HEK293 (cell line): Measurements from ENCODE around the gene FADS6.

Source experiments
- CTCF ChIA-PET: fragments of 350-600 bp; formaldehyde crosslinking; extraction: SDS; loops from one replicate; lab custom pipeline; 2021; ENCODE audit warnings: antibody characterized with exemption; lab: Yijun Ruan, JAX
- POLR2A ChIA-PET: fragments of 300-600 bp; formaldehyde crosslinking; extraction: SDS; loops from one replicate; lab custom pipeline; 2020; ENCODE audit warnings: antibody characterized with exemption, inconsistent platforms; lab: Yijun Ruan, JAX
- H3K27ac ChIP-seq: fragments of 200-500 bp; sonication (Bioruptor generic); 2 replicates; pipeline ENCODE4 v1.5.1; 2014; ENCODE audit warnings: low read depth, low read length, control low read depth, inconsistent platforms; ENCODE audit errors: extremely low read depth
- H3K36me3 ChIP-seq, 2 experiments: fragments of 200-500 bp in 1 of 2; sonication (Bioruptor generic) in 1 of 2; 1 replicate in 1 of 2; 2 replicates in 1 of 2; pipeline ENCODE4 v1.5.1; 2014 to 2017; ENCODE audit warnings: inconsistent platforms in 2 of 2, low read length in 2 of 2; ENCODE audit not compliant: control insufficient read depth in 2 of 2, insufficient read depth in 1 of 2
- H3K4me1 ChIP-seq: fragments of 200-500 bp; sonication (Bioruptor generic); 2 replicates; pipeline ENCODE4 v1.5.1; 2014; ENCODE audit warnings: mild to moderate bottlenecking, low read length, inconsistent platforms; ENCODE audit not compliant: control insufficient read depth, insufficient read depth
- H3K4me3 ChIP-seq: 2 replicates; pipeline ENCODE4 v1.5.1; 2011; ENCODE audit warnings: low read depth, mild to moderate bottlenecking, control low read depth, low read length, moderate library complexity
- H3K9me3 ChIP-seq: fragments of 200-500 bp; sonication (Bioruptor generic); 2 replicates; pipeline ENCODE4 v1.5.1; 2014; ENCODE audit warnings: low read depth, low read length, inconsistent platforms; ENCODE audit not compliant: control insufficient read depth, insufficient read depth
- HOXA7 ChIP-seq: sonication (generic); formaldehyde crosslinking; IDR thresholded peaks from 2 replicates; pipeline ENCODE4 v1.8.1; 2022; ENCODE audit warnings: missing genetic modification reagents, borderline replicate concordance
- IKZF3 ChIP-seq: fragments of 450-650 bp; IDR thresholded peaks from 2 replicates; pipeline ENCODE4 v1.5.0; 2018; ENCODE audit warnings: missing biosample characterization, mild to moderate bottlenecking, missing genetic modification characterization, moderate library complexity
- KLF1 ChIP-seq: fragments of 450-650 bp; formaldehyde crosslinking; IDR thresholded peaks from 2 replicates; pipeline ENCODE4 v1.5.1; 2016; ENCODE audit warnings: missing biosample characterization, missing genetic modification characterization
- KLF16 ChIP-seq: fragments of 450-650 bp; formaldehyde crosslinking; IDR thresholded peaks from 2 replicates; pipeline ENCODE4 v1.5.1; 2017; ENCODE audit warnings: missing biosample characterization, missing genetic modification characterization
- KLF9 ChIP-seq: fragments of 450-650 bp; formaldehyde crosslinking; IDR thresholded peaks from 2 replicates; pipeline ENCODE4 v1.5.1; 2016; ENCODE audit warnings: missing biosample characterization, missing genetic modification characterization, low read depth
- RBAK ChIP-seq: fragments of 450-650 bp; formaldehyde crosslinking; IDR thresholded peaks from 2 replicates; pipeline ENCODE4 v1.5.1; 2016; ENCODE audit warnings: missing biosample characterization, missing genetic modification characterization
- REPIN1 ChIP-seq: fragments of 450-650 bp; formaldehyde crosslinking; IDR thresholded peaks from 2 replicates; pipeline ENCODE4 v1.5.1; 2017; ENCODE audit warnings: missing biosample characterization, missing genetic modification characterization, low read depth
- SP2 ChIP-seq: fragments of 450-650 bp; formaldehyde crosslinking; IDR thresholded peaks from 2 replicates; pipeline ENCODE4 v1.5.1; 2016; ENCODE audit warnings: missing biosample characterization, missing genetic modification characterization
- SP3 ChIP-seq: fragments of 450-650 bp; formaldehyde crosslinking; IDR thresholded peaks from 2 replicates; pipeline ENCODE4 v1.5.1; 2016; ENCODE audit warnings: missing biosample characterization, missing genetic modification characterization
- ZBTB48 ChIP-seq: fragments of 450-650 bp; formaldehyde crosslinking; IDR thresholded peaks from 2 replicates; pipeline ENCODE4 v1.5.1; 2016; ENCODE audit warnings: missing biosample characterization, missing genetic modification characterization
- ZFP37 ChIP-seq: fragments of 450-650 bp; formaldehyde crosslinking; IDR thresholded peaks from 2 replicates; pipeline ENCODE4 v1.5.1; 2016; ENCODE audit warnings: missing biosample characterization, missing genetic modification characterization
- ZIC2 ChIP-seq: fragments of 450-650 bp; formaldehyde crosslinking; IDR thresholded peaks from 2 replicates; pipeline ENCODE4 v1.5.1; 2016; ENCODE audit warnings: missing biosample characterization, missing genetic modification characterization
- ZNF175 ChIP-seq: fragments of 450-650 bp; formaldehyde crosslinking; IDR thresholded peaks from 2 replicates; pipeline ENCODE4 v1.5.1; 2016; ENCODE audit warnings: missing biosample characterization, missing genetic modification characterization
- ZNF184 ChIP-seq: fragments of 450-650 bp; IDR thresholded peaks from 2 replicates; pipeline ENCODE4 v1.5.1; 2018; ENCODE audit warnings: missing biosample characterization, mild to moderate bottlenecking, missing genetic modification characterization
- ZNF354C ChIP-seq: fragments of 450-650 bp; formaldehyde crosslinking; IDR thresholded peaks from 2 replicates; pipeline ENCODE4 v1.5.1; 2016; ENCODE audit warnings: missing biosample characterization, missing genetic modification characterization, low read depth, borderline replicate concordance
- ZNF423 ChIP-seq: fragments of 450-650 bp; formaldehyde crosslinking; IDR thresholded peaks from 2 replicates; pipeline ENCODE4 v1.5.1; 2016; ENCODE audit warnings: missing biosample characterization, missing genetic modification characterization
- ZNF433 ChIP-seq: fragments of 450-650 bp; formaldehyde crosslinking; IDR thresholded peaks from 2 replicates; pipeline ENCODE4 v1.5.1; 2016; ENCODE audit warnings: missing biosample characterization, missing genetic modification characterization, low read depth
- ZNF501 ChIP-seq: fragments of 450-650 bp; formaldehyde crosslinking; IDR thresholded peaks from 2 replicates; pipeline ENCODE4 v1.5.1; 2016; ENCODE audit warnings: missing biosample characterization, missing genetic modification characterization
- ZNF664 ChIP-seq: fragments of 450-650 bp; formaldehyde crosslinking; IDR thresholded peaks from 2 replicates; pipeline ENCODE4 v1.5.1; 2016; ENCODE audit warnings: missing biosample characterization, missing genetic modification characterization
- TF ChIP-seq, protein P1 (sequence below): fragments of 450-650 bp; formaldehyde crosslinking; IDR thresholded peaks from 2 replicates; pipeline ENCODE4 v1.5.1; 2016; ENCODE audit warnings: missing biosample characterization, missing genetic modification characterization
- TF ChIP-seq, protein P2 (sequence below): fragments of 450-650 bp; formaldehyde crosslinking; IDR thresholded peaks from 2 replicates; pipeline ENCODE4 v1.5.1; 2016; ENCODE audit warnings: missing biosample characterization, missing genetic modification characterization
- TF ChIP-seq, protein P3 (sequence below): fragments of 450-650 bp; formaldehyde crosslinking; IDR thresholded peaks from 2 replicates; pipeline ENCODE4 v1.5.1; 2016; ENCODE audit warnings: missing biosample characterization, missing genetic modification characterization
- TF ChIP-seq, protein P4 (sequence below): fragments of 450-650 bp; formaldehyde crosslinking; IDR thresholded peaks from 2 replicates; pipeline ENCODE4 v1.5.1; 2017; ENCODE audit warnings: missing biosample characterization, missing genetic modification characterization

The FADS6 gene

DNA sequence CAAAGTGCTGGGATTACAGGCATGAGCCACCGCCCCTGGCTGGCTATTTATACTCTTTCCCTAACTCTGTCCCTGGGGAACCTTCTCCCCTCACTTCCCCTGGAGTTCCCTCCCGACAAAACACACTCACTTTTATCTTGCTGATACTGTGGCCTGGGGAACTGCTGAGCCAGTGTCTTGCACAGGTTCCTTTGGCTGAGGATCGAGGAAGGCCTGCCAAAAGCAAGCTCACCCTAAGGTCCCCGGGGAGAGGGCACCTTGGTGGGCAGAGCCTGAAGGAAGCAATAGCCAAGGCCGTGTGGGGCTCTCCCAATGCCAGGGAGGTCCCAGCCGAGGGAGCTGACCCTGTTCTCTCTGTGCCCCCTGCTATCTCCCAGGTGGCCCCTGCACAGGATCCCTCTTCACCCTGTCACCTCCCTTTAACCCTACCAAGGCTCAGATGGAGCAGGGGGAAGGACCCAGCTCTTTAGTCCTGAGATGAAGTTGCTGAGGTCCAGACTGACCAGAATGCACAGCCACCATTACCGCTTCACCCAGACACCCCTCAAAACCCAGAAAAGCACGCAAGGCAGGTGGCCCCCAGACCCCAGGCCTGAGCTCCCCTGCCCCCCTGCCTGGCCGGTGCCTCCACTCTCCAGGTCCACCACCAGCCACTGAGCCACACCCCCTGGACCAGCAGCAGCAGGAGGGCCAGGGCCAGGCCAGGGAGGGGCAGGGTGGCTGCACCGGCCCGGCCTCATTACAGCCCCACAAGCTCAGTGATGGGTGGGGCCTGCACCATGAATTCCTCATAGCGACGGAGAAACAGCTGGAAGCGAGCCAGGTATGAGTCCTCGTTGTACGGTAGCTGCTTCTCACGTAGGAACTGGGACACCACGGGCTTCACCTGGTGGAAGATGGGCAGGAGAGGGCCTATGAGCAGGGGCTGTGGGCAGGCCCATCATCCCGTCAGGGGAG is 15.6 kb downstream of the FADS6 start:
- no peaks in the 10 kb centered on the region for H3K36me3 ChIP-seq
- CTCF ChIA-PET, result interaction anchor here (0.6 to 1.6 kb wide), 8 partner anchors 15 to 1027 kb away, joined by 3 to 14 read pairs (median 3); no protein-coding TSS in a partner anchor
- peaks cover 4% of the 10 kb centered on the region; the same call in 1 of the 2 replicates for H3K4me1 ChIP-seq
- TF ChIP-seq REPIN1 (tag by site-specific recombination), result no peak
- TF ChIP-seq ZNF501 (tag by site-specific recombination), result no peak
- TF ChIP-seq KLF16 (tag by site-specific recombination), result no peak
- no peak for TF ChIP-seq ZNF423 (tag by site-specific recombination)
- no peak for TF ChIP-seq ZNF184 (tag by site-specific recombination)
- TF ChIP-seq, protein P1, sequence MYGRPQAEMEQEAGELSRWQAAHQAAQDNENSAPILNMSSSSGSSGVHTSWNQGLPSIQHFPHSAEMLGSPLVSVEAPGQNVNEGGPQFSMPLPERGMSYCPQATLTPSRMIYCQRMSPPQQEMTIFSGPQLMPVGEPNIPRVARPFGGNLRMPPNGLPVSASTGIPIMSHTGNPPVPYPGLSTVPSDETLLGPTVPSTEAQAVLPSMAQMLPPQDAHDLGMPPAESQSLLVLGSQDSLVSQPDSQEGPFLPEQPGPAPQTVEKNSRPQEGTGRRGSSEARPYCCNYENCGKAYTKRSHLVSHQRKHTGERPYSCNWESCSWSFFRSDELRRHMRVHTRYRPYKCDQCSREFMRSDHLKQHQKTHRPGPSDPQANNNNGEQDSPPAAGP (tag by site-specific recombination), result 0 out of 2 replicates have a peak, but pooled peaks have one; percentile 39
- TF ChIP-seq KLF9 (tag by site-specific recombination), result 0 out of 2 replicates have a peak, but pooled peaks have one; percentile 19
- no peak for TF ChIP-seq IKZF3
- TF ChIP-seq, protein P2, sequence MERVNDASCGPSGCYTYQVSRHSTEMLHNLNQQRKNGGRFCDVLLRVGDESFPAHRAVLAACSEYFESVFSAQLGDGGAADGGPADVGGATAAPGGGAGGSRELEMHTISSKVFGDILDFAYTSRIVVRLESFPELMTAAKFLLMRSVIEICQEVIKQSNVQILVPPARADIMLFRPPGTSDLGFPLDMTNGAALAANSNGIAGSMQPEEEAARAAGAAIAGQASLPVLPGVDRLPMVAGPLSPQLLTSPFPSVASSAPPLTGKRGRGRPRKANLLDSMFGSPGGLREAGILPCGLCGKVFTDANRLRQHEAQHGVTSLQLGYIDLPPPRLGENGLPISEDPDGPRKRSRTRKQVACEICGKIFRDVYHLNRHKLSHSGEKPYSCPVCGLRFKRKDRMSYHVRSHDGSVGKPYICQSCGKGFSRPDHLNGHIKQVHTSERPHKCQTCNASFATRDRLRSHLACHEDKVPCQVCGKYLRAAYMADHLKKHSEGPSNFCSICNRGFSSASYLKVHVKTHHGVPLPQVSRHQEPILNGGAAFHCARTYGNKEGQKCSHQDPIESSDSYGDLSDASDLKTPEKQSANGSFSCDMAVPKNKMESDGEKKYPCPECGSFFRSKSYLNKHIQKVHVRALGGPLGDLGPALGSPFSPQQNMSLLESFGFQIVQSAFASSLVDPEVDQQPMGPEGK (tag by site-specific recombination), result peak; percentile 43; the same call in 1 of the 2 replicates
- TF ChIP-seq SP3 (tag by site-specific recombination), result peak; percentile 42; the same call in 1 of the 2 replicates
- no peak for TF ChIP-seq ZNF664
- peak; percentile 8; the same call in 1 of the 2 replicates for TF ChIP-seq ZIC2
- TF ChIP-seq ZBTB48 (tag by site-specific recombination), result peak; percentile 97
- peak; percentile 20; the same call in 1 of the 2 replicates for TF ChIP-seq SP2
- peak; percentile 68 for TF ChIP-seq KLF1 (tag by site-specific recombination)
- TF ChIP-seq, protein P3, sequence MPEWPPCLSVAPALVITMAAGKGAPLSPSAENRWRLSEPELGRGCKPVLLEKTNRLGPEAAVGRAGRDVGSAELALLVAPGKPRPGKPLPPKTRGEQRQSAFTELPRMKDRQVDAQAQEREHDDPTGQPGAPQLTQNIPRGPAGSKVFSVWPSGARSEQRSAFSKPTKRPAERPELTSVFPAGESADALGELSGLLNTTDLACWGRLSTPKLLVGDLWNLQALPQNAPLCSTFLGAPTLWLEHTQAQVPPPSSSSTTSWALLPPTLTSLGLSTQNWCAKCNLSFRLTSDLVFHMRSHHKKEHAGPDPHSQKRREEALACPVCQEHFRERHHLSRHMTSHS (tag by site-specific recombination), result no peak
- no peak overlapping the region for H3K27ac ChIP-seq
- no peak overlapping the region for H3K4me3 ChIP-seq
- no peaks in the 10 kb centered on the region for H3K9me3 ChIP-seq
- POLR2A ChIA-PET, result interaction anchor here (0.7 to 1.2 kb wide), 4 partner anchors 25 to 95 kb away, joined by 3 to 5 read pairs (median 3); partner anchors contain the start of genes HID1 and OTOP2

GRCh38 chr17:74875977-74876593 is 17.3 kb downstream of the FADS6 start:
- Histone ChIP-seq H3K4me1 (peaks cover 10% of the 10 kb centered on the region), H3K27ac (no peak overlapping the region), H3K36me3 (peaks cover 0 to 6% of the 10 kb centered on the region in 2 experiments; a peak in 1 of 3 replicates), H3K4me3 (no peak overlapping the region), H3K9me3 (no peaks in the 10 kb centered on the region)
- ChIA-PET CTCF (interaction anchor here (0.6 to 7.4 kb wide), 5 partner anchors 11 to 74 kb away, joined by 3 to 83 read pairs (median 3); partner anchors contain the start of genes GRIN2C and OTOP2), POLR2A (interaction anchor here (0.9 kb wide), 1 partner anchor 11 kb away, joined by 3 read pairs; no protein-coding TSS in a partner anchor)
- TF ChIP-seq ZNF175 (tag by site-specific recombination) (no peak), ZFP37 (tag by site-specific recombination) (no peak), ZNF433 (no peak), ZNF354C (tag by site-specific recombination) (no peak), SP3 (tag by site-specific recombination) (no peak), RBAK (tag by site-specific recombination) (no peak), HOXA7 (CRISPR knock-in tag) (no peak)
- TF ChIP-seq, protein P4, sequence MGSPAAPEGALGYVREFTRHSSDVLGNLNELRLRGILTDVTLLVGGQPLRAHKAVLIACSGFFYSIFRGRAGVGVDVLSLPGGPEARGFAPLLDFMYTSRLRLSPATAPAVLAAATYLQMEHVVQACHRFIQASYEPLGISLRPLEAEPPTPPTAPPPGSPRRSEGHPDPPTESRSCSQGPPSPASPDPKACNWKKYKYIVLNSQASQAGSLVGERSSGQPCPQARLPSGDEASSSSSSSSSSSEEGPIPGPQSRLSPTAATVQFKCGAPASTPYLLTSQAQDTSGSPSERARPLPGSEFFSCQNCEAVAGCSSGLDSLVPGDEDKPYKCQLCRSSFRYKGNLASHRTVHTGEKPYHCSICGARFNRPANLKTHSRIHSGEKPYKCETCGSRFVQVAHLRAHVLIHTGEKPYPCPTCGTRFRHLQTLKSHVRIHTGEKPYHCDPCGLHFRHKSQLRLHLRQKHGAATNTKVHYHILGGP (tag by site-specific recombination), result no peak
- TF ChIP-seq, protein P1 (tag by site-specific recombination), result no peak
